CD14-positive monocyte (primary cell): Measurements from ENCODE around the gene KLK10. TPM values are rescaled to one million over a fixed set of nuclear protein-coding genes. Genes with fewer than 3 reads are reported as not detected.

Source experiments
- DNase-seq, 3 donors: peaks; one replicate each; pipeline ENCODE4 v3.0.0-alpha.2; 2011 to 2022
- H2AFZ ChIP-seq: 2 replicates; pipeline ENCODE4 v1.6.0; 2012; ENCODE audit warnings: mild to moderate bottlenecking, low read depth, low read length, inconsistent platforms; ENCODE audit not compliant: insufficient read depth, poor library complexity, severe bottlenecking
- H3K27ac ChIP-seq, 2 donors: 1 replicate in 1 of 2; 2 replicates in 1 of 2; pipeline ENCODE4 v1.5.1; 2012 to 2013; ENCODE audit warnings: low read length in 2 of 2, control low read depth in 1 of 2, inconsistent platforms in 1 of 2, low read depth in 1 of 2, mild to moderate bottlenecking in 1 of 2
- H3K27me3 ChIP-seq, 2 donors: one replicate each; pipeline versions ENCODE4 v1.6.0 to v1.6.1; 2011 to 2013; ENCODE audit warnings: low read length in 2 of 2; ENCODE audit not compliant: control insufficient read depth in 2 of 2, insufficient read depth in 2 of 2
- H3K36me3 ChIP-seq, 2 donors: replicated peaks in 1 of 2; 1 replicate in 1 of 2; 2 replicates in 1 of 2; pipeline versions ENCODE4 v1.5.1 to v1.6.1; 2012 to 2013; ENCODE audit warnings: low read length in 2 of 2, control low read depth in 1 of 2, inconsistent platforms in 1 of 2, mild to moderate bottlenecking in 1 of 2; ENCODE audit not compliant: insufficient read depth in 2 of 2, control insufficient read depth in 1 of 2
- H3K4me1 ChIP-seq, 2 donors: 1 replicate in 1 of 2; 2 replicates in 1 of 2; pipeline versions ENCODE4 v1.5.1 to v1.6.1; 2012 to 2013; ENCODE audit warnings: low read length in 2 of 2, control low read depth in 1 of 2, inconsistent platforms in 1 of 2, mild to moderate bottlenecking in 1 of 2, moderate library complexity in 1 of 2; ENCODE audit not compliant: insufficient read depth in 2 of 2, control insufficient read depth in 1 of 2
- H3K4me2 ChIP-seq: replicated peaks from 2 replicates; pipeline ENCODE3; 2012; ENCODE audit warnings: low read length, moderate library complexity, mild to moderate bottlenecking; ENCODE audit not compliant: poor library complexity, severe bottlenecking; ENCODE audit errors: extremely low read depth
- H3K4me3 ChIP-seq, 3 experiments: fragments of 200-600 bp in 1 of 3; sonication (generic) in 1 of 3; replicated peaks in 1 of 3; 1 replicate in 2 of 3; 2 replicates in 1 of 3; pipeline ENCODE4 v1.5.1; 2011 to 2013; ENCODE audit warnings: low read length in 3 of 3, mild to moderate bottlenecking in 3 of 3, control low read depth in 2 of 3, low read depth in 2 of 3, inconsistent platforms in 1 of 3, moderate library complexity in 1 of 3
- H3K79me2 ChIP-seq: 2 replicates; pipeline ENCODE4 v1.6.0; 2012; ENCODE audit warnings: mild to moderate bottlenecking, control low read depth, inconsistent platforms, low read length, moderate library complexity; ENCODE audit not compliant: insufficient read depth
- H3K9ac ChIP-seq: 2 replicates; pipeline ENCODE4 v1.6.0; 2017; ENCODE audit warnings: low read length, mild to moderate bottlenecking; ENCODE audit not compliant: insufficient read depth, poor library complexity, severe bottlenecking
- H3K9me3 ChIP-seq, 2 donors: replicated peaks in 1 of 2; 1 replicate in 1 of 2; 2 replicates in 1 of 2; pipeline versions ENCODE4 v1.5.1 to v1.6.1; 2012 to 2013; ENCODE audit warnings: low read length in 2 of 2, control low read depth in 1 of 2; ENCODE audit not compliant: control insufficient read depth in 1 of 2, insufficient read depth in 1 of 2
- H4K20me1 ChIP-seq: 2 replicates; pipeline ENCODE4 v1.6.0; 2012; ENCODE audit warnings: mild to moderate bottlenecking, low read length, control low read depth, moderate library complexity; ENCODE audit not compliant: insufficient read depth
- H3K27ac Mint-ChIP-seq, 7 donors: one replicate each; pipeline ENCODE4 v1.8.0; 2020; ENCODE audit warnings: mild to moderate bottlenecking in 7 of 7, mixed read lengths in 7 of 7, moderate library complexity in 6 of 7, inconsistent platforms in 2 of 7
- H3K27me3 Mint-ChIP-seq, 3 donors: one replicate each; pipeline ENCODE4 v1.8.0; 2021 to 2022; ENCODE audit warnings: low read depth in 3 of 3, mild to moderate bottlenecking in 3 of 3, mixed read lengths in 3 of 3, moderate library complexity in 3 of 3, inconsistent platforms in 1 of 3
- H3K36me3 Mint-ChIP-seq, 2 donors: one replicate each; pipeline ENCODE4 v1.8.0; 2020; ENCODE audit warnings: mixed read lengths in 2 of 2, inconsistent platforms in 1 of 2, mild to moderate bottlenecking in 1 of 2
- H3K4me1 Mint-ChIP-seq: one replicate; pipeline ENCODE4 v1.8.0; 2020; ENCODE audit warnings: mild to moderate bottlenecking, mixed read lengths
- H3K4me3 Mint-ChIP-seq, 2 donors: one replicate each; pipeline ENCODE4 v1.8.0; 2020; ENCODE audit warnings: mild to moderate bottlenecking in 2 of 2, mixed read lengths in 2 of 2, moderate library complexity in 1 of 2
- H3K9me3 Mint-ChIP-seq, 7 donors: one replicate each; pipeline ENCODE4 v1.8.0; 2020 to 2022; ENCODE audit warnings: mixed read lengths in 7 of 7, mild to moderate bottlenecking in 6 of 7, moderate library complexity in 6 of 7, inconsistent platforms in 2 of 7
- CTCF ChIP-seq: fragments of 200-600 bp; IDR thresholded peaks from one replicate; pipeline ENCODE4 v1.8.0; 2022; ENCODE audit warnings: antibody characterized with exemption, mild to moderate bottlenecking
- WGBS: methylation state at CpG from one replicate; pipeline ENCODE4 v1.1.5; 2013; ENCODE audit warnings: missing lambda C conversion rate; ENCODE audit not compliant: insufficient coverage; 5-methylcytosine and 5-hydroxymethylcytosine counted together
- intact Hi-C, 2 donors: fragments of 100-400 bp; cut with micrococcal nuclease; formaldehyde crosslinking; loops; one replicate each; pipeline versions ENCODE4 v1.15.0 to v1.15.1; 2023
- polyA plus RNA-seq, 3 donors: library from polyadenylated mRNA; depleted of rRNA in 1 of 3; unstranded in 2 of 3; stranded (reverse) in 1 of 3; fragments of 300-500 nt in 2 of 3; fragments of >200 nt in 1 of 3; fragmentation: Illumina TruSeq in 2 of 3; gene quantifications; 1 replicate in 2 of 3; 2 replicates in 1 of 3; pipeline ENCODE4 v1.2.3, GENCODE V29; 2012 to 2021

Gene KLK10
- polyA plus RNA-seq, 3 donors: not detected

DNA sequence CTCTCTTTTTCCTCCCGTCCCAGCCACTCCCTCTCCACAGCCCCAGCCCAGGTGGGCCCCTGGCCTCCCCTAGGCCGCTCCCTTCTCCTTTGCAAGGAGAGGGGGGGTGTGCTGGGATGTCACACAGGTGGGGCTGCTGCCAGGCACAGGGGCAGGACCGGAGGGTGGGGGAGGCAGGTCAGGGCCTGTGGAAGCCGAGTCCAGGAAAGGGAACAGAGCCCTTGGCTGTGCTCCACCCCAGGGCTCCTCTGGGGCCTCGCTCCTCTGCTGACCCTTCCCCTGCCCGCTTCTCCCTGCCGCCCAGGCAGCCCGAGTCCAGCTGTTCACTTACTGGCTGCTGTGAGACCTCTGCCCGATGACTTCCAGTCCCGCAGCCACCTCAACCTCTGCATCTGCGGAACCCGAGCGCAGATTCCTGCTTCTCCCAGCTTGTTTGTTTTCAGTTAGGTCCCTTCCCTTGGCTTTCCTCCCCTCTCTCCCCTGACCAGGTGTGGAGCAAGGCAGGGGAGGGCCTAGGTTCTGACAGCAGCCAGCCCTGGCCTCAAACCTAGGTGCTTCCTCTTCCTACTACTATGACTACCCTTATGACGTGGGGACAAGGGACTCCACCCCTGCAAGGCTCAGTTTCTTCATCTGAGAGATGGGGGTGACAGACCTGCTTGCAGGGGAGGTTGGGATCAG lies 7.8 kb upstream of the KLK10 start:
- no peaks in the 10 kb centered on the region for H3K79me2 ChIP-seq
- intact Hi-C loops: no loop called here
- Mint-ChIP-seq H3K27me3 (peaks cover 18 to 44% (median 24%) of the 10 kb centered on the region in 3 donors), H3K4me1 (no peaks in the 10 kb centered on the region), H3K27ac (no peak overlapping the region), H3K9me3 (peaks cover 0 to 5% (median 0%) of the 10 kb centered on the region in 7 donors), H3K4me3 (no peak overlapping the region), H3K36me3 (no peaks in the 10 kb centered on the region)
- H3K9me3 ChIP-seq: no peaks in the 10 kb centered on the region
- TF ChIP-seq CTCF: no peak
- no peak overlapping the region for H3K4me3 ChIP-seq
- H3K4me1 ChIP-seq: no peaks in the 10 kb centered on the region
- DNase-seq: no peak
- H3K27me3 ChIP-seq: peaks cover 0 to 5% of the 10 kb centered on the region in 2 donors
- WGBS: 67% methylated on average over 10 of the region's 14 CpGs
- no peaks in the 10 kb centered on the region for H4K20me1 ChIP-seq
- no peak overlapping the region for H3K4me2 ChIP-seq
- H3K9ac ChIP-seq: no peak overlapping the region
- H2AFZ ChIP-seq: no peak overlapping the region
- no peak overlapping the region for H3K27ac ChIP-seq
- H3K36me3 ChIP-seq: no peaks in the 10 kb centered on the region

GRCh38 chr19:51026554-51026831 lies 7.0 kb upstream of the KLK10 start, which contains the start of gene KLK11:
Gene KLK11, minus strand, starts transcription at chr19:51026616. Its CDS starts 985 bp downstream, at chr19:51025631.
- no peaks in the 10 kb centered on the region for H3K36me3 ChIP-seq
- no peak within 1 kb of the TSS for H3K27ac ChIP-seq
- H3K4me1 ChIP-seq: no peaks in the 10 kb centered on the region
- Mint-ChIP-seq H3K4me1 (no peaks in the 10 kb centered on the region), H3K36me3 (no peaks in the 10 kb centered on the region), H3K9me3 (peaks cover 0 to 5% (median 0%) of the 10 kb centered on the region in 7 donors), H3K4me3 (no peak within 1 kb of the TSS), H3K27me3 (peaks cover 18 to 43% (median 26%) of the 10 kb centered on the region in 3 donors), H3K27ac (peak within 1 kb of the TSS in 1 of 7 donors; percentile 9)
- no peaks in the 10 kb centered on the region for H3K79me2 ChIP-seq
- intact Hi-C loops: no loop called here
- no peaks in the 10 kb centered on the region for H3K9me3 ChIP-seq
- DNase-seq: no peak
- TF ChIP-seq CTCF: no peak
- no peaks in the 10 kb centered on the region for H4K20me1 ChIP-seq
- peaks cover 0 to 5% of the 10 kb centered on the region in 2 donors for H3K27me3 ChIP-seq
- H3K9ac ChIP-seq: no peak within 1 kb of the TSS
- WGBS: 76% methylated on average over 3 of the region's 11 CpGs
- no peak within 1 kb of the TSS for H3K4me2 ChIP-seq
- no peak within 1 kb of the TSS for H3K4me3 ChIP-seq
- H2AFZ ChIP-seq: no peak within 1 kb of the TSS
